HepG2 (cell line): ENCODE measurements around the gene DIPK1A. TPM values are rescaled to one million over a fixed set of nuclear protein-coding genes. Genes with fewer than 3 reads are reported as not detected.

Experiments
- CHD2 ChIP-seq: IDR thresholded peaks from 2 replicates; pipeline ENCODE4 v1.6.1; 2011; ENCODE audit warnings: low read depth, low read length, improper control_type of control experiment
- CHD4 ChIP-seq: fragments of 200-600 bp; sonication (generic); IDR thresholded peaks from 2 replicates; pipeline ENCODE4 v1.7.0; 2017; ENCODE audit warnings: mild to moderate bottlenecking, low read length, borderline replicate concordance
- CREB1 ChIP-seq, 2 experiments: fragments of 450-650 bp in 1 of 2; IDR thresholded peaks; 2 replicates each; pipeline ENCODE4 v1.6.1; 2016 to 2017; ENCODE audit warnings: control low read depth in 1 of 2, mild to moderate bottlenecking in 1 of 2, missing compliant biosample characterization in 1 of 2, missing genetic modification characterization in 1 of 2
- FOXP1 ChIP-seq, 2 experiments: fragments of 450-650 bp in 1 of 2; IDR thresholded peaks; 2 replicates each; pipeline ENCODE4 v1.6.1; 2017 to 2018; ENCODE audit warnings: antibody characterized with exemption in 1 of 2
- GMEB1 ChIP-seq: sonication (generic); formaldehyde crosslinking; IDR thresholded peaks from 2 replicates; pipeline ENCODE4 v1.5.1; 2020; ENCODE audit warnings: missing genetic modification reagents, mild to moderate bottlenecking, borderline replicate concordance
- JARID2 ChIP-seq: sonication (generic); formaldehyde crosslinking; IDR thresholded peaks from 2 replicates; pipeline ENCODE4 v1.8.1; 2023; ENCODE audit warnings: missing genetic modification reagents, inconsistent platforms; ENCODE audit not compliant: insufficient replicate concordance
- KAT7 ChIP-seq: IDR thresholded peaks from 2 replicates; pipeline ENCODE4 v1.6.1; 2018; ENCODE audit warnings: borderline replicate concordance, missing compliant biosample characterization
- MEIS2 ChIP-seq: sonication (generic); formaldehyde crosslinking; IDR thresholded peaks from 2 replicates; pipeline ENCODE4 v1.9.0; 2021; ENCODE audit warnings: mild to moderate bottlenecking, missing genetic modification reagents
- RBFOX2 ChIP-seq: fragments of 200-400 bp; formaldehyde crosslinking; IDR thresholded peaks from 2 replicates; pipeline ENCODE4 v1.6.1; 2017; ENCODE audit warnings: low read depth, mild to moderate bottlenecking, low read length
- RORA ChIP-seq: sonication (generic); formaldehyde crosslinking; IDR thresholded peaks from 2 replicates; pipeline ENCODE4 v1.5.0; 2020; ENCODE audit warnings: mild to moderate bottlenecking, missing genetic modification reagents, moderate library complexity
- SMC3 ChIP-seq: IDR thresholded peaks from 2 replicates; pipeline ENCODE4 v1.6.1; 2011; ENCODE audit warnings: low read length, improper control_type of control experiment
- TEAD3 ChIP-seq: optimal IDR thresholded peaks from 2 replicates; pipeline ENCODE3; 2016; ENCODE audit warnings: borderline replicate concordance
- TFDP2 ChIP-seq: sonication (generic); formaldehyde crosslinking; IDR thresholded peaks from 2 replicates; pipeline ENCODE4 v1.4.0; 2020; ENCODE audit warnings: missing genetic modification reagents
- ZFX ChIP-seq: sonication (generic); formaldehyde crosslinking; IDR thresholded peaks from 2 replicates; pipeline ENCODE4 v1.4.0; 2020; ENCODE audit warnings: mild to moderate bottlenecking, low read depth, missing genetic modification reagents, moderate library complexity
- polyA plus RNA-seq, 8 experiments: library from polyadenylated mRNA; depleted of rRNA in 3 of 8; stranded (reverse) in 7 of 8; unstranded in 1 of 8; fragments of >200 nt; fragmentation: Illumina TruSeq in 4 of 8; extraction: Trizol in 4 of 8; gene quantifications; 2 replicates each; pipeline versions ENCODE4 v1.2.1 to v1.2.3, GENCODE V29; 2011 to 2016; ENCODE audit warnings: low read depth in 4 of 8, missing spikeins in 1 of 8, mixed read lengths in 1 of 8; ENCODE audit not compliant: insufficient read depth in 1 of 8
- total RNA-seq, 5 experiments: library from RNA; depleted of rRNA; stranded (reverse); fragments of >200 nt; fragmentation: Illumina TruSeq; extraction: Trizol; gene quantifications; 2 replicates each; pipeline ENCODE4 v1.2.3, GENCODE V29; 2016; ENCODE audit warnings: low read depth in 1 of 5

The DIPK1A gene
- total and polyA plus RNA-seq, 2 of the 13 experiments (the other 11 are each of a cell fraction or from before 2014, with no cell fraction given) = 8.4 TPM

- peak; percentile 26; the same call in 1 of the 2 replicates for TF ChIP-seq ZFX
- no peak for TF ChIP-seq TFDP2
- no peak for TF ChIP-seq SMC3
- TF ChIP-seq RBFOX2 = no peak
- peak; percentile 45; the same call in 1 of the 2 replicates for TF ChIP-seq CHD4
- TF ChIP-seq CHD2 = no peak
- TF ChIP-seq MEIS2 (CRISPR knock-in tag) = 0 out of 2 replicates have a peak, but pooled peaks have one; percentile 43
- TF ChIP-seq FOXP1 (IDR thresholded peaks at IDR 0.05) = no peak
- TF ChIP-seq FOXP1 (CRISPR knock-in tag; IDR thresholded peaks at IDR 0.05) = peak; percentile 70
- no peak for TF ChIP-seq CREB1 (IDR thresholded peaks at IDR 0.05)
- no peak; the same call in 1 of the 2 replicates for TF ChIP-seq CREB1 (CRISPR knock-in tag; IDR thresholded peaks at IDR 0.05)
- peak; percentile 89 for TF ChIP-seq TEAD3 (CRISPR knock-in tag)
- TF ChIP-seq GMEB1 = peak; percentile 42; the same call in 1 of the 2 replicates
- no peak for TF ChIP-seq JARID2 (CRISPR knock-in tag)
- TF ChIP-seq KAT7 (CRISPR knock-in tag) = no peak
- no peak for TF ChIP-seq RORA (CRISPR knock-in tag)
- TF ChIP-seq, all 625 proteins: peak for 142
Observed at GRCh38 chr1:92886886-92887419, 74.3 kb downstream of the DIPK1A start (continued).
